ENCODE results near the gene RNF183.
"Not testable (repeated sequence)": the region's sequence is repeated elsewhere in the genome, so short reads cannot be mapped to it uniquely, and the experiment has no call there.

RNF183 gene

DNA sequence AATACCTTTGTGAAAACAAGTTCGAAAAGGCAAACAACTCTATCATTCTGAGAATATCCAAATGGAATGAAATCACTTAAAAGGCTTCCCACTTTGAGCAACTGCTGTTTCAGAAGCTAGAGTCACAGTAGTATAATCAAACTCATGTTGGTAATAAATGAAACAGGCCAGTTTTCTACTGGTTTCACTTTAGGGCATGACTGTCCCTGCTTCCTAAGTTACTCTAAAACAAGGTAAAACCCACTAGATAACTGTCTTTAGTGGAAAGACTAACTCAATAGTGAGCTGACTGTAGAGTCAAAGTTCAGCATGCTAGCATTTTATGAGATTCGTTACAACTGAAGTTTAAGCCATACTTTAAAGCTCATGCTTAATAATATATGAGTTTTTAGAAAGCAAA, 33.8 kb downstream of the RNF183 start:
- Mint-ChIP-seq H3K4me1 (ENCODE audit: low read depth) (peaks cover 13% of the 10 kb centered on the region), H3K36me3 (ENCODE audit: low read depth) (peaks cover 41% of the 10 kb centered on the region), H3K27ac (peak overlapping the region; percentile 43), H3K27me3 (no peaks in the 10 kb centered on the region), H3K4me3 (no peak overlapping the region), H3K9me3 (no peaks in the 10 kb centered on the region)

- Mint-ChIP-seq H3K4me1 (ENCODE audit: low read depth) (peaks cover 7% of the 10 kb centered on the region), H3K27ac (peak overlapping the region; percentile 28), H3K36me3 (ENCODE audit: low read depth) (peaks cover 38% of the 10 kb centered on the region), H3K27me3 (no peaks in the 10 kb centered on the region), H3K4me3 (no peak overlapping the region), H3K9me3 (no peaks in the 10 kb centered on the region)
Measured at GRCh38 chr9:113267911-113268566, 35.1 kb downstream of the RNF183 start.

- no peaks in the 10 kb centered on the region for H3K27me3 Mint-ChIP-seq
- peaks cover 42% of the 10 kb centered on the region for H3K36me3 Mint-ChIP-seq (ENCODE audit: low read depth)
- no peak overlapping the region for H3K4me3 Mint-ChIP-seq
- no peak overlapping the region for H3K27ac Mint-ChIP-seq
- H3K4me1 Mint-ChIP-seq (ENCODE audit: low read depth), result peaks cover 7% of the 10 kb centered on the region
- H3K9me3 Mint-ChIP-seq, result no peaks in the 10 kb centered on the region
Measured at GRCh38 chr9:113266174-113266573, 37.0 kb downstream of the RNF183 start.

DNA sequence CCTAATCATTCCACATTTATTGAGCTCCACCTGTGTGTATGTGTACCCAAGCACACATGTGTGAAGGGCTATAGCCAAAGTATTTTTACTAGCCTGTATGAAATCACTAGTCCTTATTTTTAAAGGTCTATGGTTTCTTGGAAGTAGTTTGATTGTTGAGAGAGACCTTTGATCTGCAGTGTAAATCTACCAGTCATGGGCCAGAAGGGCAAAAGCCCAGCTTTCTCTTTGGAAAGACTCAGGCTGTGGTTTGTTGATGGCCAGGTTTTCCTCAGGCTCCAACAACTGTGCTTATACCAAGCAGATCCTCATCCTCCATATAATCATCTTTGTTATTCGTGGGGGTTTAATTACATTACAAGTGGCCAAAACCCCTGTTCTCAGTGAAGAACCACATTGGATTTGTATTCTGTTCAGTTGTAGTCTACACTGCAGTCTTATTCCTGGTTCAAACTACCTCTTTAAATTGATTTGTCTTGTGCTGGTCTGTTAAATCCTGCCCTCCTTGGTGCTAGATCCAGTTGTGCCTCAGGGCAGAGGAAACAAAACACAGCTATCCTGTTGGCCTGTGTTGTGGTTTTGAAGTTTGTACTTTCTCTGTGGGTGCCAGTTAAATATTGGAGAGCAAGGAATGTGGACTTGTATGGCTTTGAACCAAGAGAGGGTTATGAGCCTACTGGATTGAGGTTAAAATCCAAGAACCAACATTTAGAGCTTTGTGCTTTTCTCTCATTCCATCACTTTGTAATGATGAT, 41.1 kb downstream of the RNF183 start:
- no peaks in the 10 kb centered on the region for H3K4me1 Mint-ChIP-seq (ENCODE audit: low read depth)
- H3K4me3 Mint-ChIP-seq, result no peak overlapping the region
- H3K27ac Mint-ChIP-seq, result no peak overlapping the region
- no peaks in the 10 kb centered on the region for H3K9me3 Mint-ChIP-seq
- no peaks in the 10 kb centered on the region for H3K27me3 Mint-ChIP-seq
- H3K36me3 Mint-ChIP-seq (ENCODE audit: low read depth), result peaks cover 51% of the 10 kb centered on the region

DNA sequence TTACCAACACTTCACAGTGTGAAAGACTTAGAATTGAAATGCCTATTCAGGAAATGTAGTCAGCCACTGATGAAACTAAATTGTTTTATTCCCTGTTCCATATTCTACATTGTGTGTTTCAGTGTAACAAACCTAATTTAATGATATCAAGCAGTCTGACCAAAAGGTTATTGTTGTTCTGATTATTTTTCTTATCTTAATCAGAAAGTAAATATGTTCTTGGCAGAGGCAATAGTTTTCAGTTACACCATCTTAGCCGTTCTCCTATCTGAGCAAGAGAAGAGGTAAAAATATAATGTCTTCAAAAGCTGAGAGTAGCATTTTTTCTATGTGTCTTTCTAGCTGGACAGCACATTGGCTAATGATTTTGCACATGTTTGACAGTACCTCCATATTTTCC, 44.9 kb downstream of the RNF183 start:
- Mint-ChIP-seq H3K36me3 (ENCODE audit: low read depth) (peaks cover 43% of the 10 kb centered on the region), H3K4me1 (ENCODE audit: low read depth) (no peaks in the 10 kb centered on the region), H3K27me3 (no peaks in the 10 kb centered on the region), H3K27ac (no peak overlapping the region), H3K9me3 (no peaks in the 10 kb centered on the region), H3K4me3 (no peak overlapping the region)

DNA sequence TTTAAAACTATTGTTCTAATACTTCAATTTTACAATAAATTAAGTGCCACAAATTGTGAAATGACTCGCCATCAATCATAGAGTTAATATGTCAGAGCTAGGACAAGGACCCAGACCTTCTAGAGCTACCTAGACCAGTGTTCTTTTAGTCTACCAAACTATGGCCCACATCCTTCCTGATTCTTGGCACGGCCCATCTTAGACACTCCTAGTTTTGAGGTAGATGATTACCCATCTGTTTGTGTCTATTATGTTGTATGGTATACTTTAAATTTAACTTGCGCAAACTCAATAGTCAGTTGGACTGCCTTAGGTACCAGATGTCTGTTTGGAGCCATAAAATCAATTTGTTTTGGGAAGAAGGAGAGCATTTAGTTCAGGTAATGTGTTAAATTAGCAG, 45.3 kb downstream of the RNF183 start:
- no peaks in the 10 kb centered on the region for H3K9me3 Mint-ChIP-seq
- H3K4me3 Mint-ChIP-seq, result no peak overlapping the region
- H3K27me3 Mint-ChIP-seq, result no peaks in the 10 kb centered on the region
- no peak overlapping the region for H3K27ac Mint-ChIP-seq
- H3K36me3 Mint-ChIP-seq (ENCODE audit: low read depth), result peaks cover 43% of the 10 kb centered on the region
- H3K4me1 Mint-ChIP-seq (ENCODE audit: low read depth), result no peaks in the 10 kb centered on the region

DNA sequence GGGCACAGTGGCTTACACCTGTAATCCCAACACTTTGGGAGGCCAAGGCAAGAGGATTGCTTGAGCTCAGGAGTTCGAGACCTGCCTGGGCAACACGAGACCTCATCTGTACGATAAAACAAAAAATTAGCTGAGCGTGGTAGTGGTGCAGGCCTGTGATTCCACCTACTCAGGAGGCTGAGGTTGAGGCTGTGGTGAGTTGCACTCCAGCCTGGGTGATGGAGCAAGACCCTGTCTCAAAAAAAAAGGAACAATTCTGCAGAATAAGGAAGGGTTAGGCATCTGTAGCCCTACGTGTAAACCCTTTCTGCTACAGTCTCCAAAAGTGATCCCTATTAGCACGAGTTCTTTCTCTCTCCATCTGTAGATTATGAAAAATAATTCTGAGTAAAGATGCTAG, 47.7 kb downstream of the RNF183 start:
- Mint-ChIP-seq H3K27ac (no peak overlapping the region), H3K4me1 (ENCODE audit: low read depth) (no peaks in the 10 kb centered on the region), H3K9me3 (peaks cover 3% of the 10 kb centered on the region), H3K36me3 (ENCODE audit: low read depth) (peaks cover 28% of the 10 kb centered on the region), H3K4me3 (no peak overlapping the region), H3K27me3 (no peaks in the 10 kb centered on the region)

GRCh38 chr9:113254991-113255390, 48.2 kb downstream of the RNF183 start:
- Mint-ChIP-seq H3K27me3 (no peaks in the 10 kb centered on the region), H3K36me3 (ENCODE audit: low read depth) (peaks cover 23% of the 10 kb centered on the region), H3K4me1 (ENCODE audit: low read depth) (no peaks in the 10 kb centered on the region), H3K27ac (no peak overlapping the region), H3K9me3 (peaks cover 3% of the 10 kb centered on the region), H3K4me3 (no peak overlapping the region)

DNA sequence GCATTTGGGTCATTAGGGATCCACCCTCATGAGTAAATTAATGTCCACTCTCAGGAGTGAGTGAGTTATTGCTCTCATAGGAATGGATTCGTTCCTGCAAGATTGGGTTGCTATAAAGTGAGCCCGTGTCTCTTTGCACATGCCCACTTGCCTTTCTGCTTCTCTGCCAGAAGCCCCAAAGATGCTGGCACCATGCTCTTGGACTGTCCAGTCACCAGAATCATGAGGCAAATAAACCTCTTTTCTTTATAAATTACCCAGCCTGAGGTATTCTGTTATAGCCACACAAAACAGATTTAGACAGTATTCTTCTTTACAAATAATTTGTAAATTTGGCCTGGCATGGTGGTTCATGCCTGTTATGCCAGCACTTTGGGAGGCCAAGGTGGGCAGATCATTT, 52.4 kb downstream of the RNF183 start:
- Mint-ChIP-seq H3K27ac (no peak overlapping the region), H3K9me3 (peaks cover 3% of the 10 kb centered on the region), H3K27me3 (no peaks in the 10 kb centered on the region), H3K4me1 (ENCODE audit: low read depth) (no peaks in the 10 kb centered on the region), H3K36me3 (ENCODE audit: low read depth) (peaks cover 10% of the 10 kb centered on the region), H3K4me3 (no peak overlapping the region)

DNA sequence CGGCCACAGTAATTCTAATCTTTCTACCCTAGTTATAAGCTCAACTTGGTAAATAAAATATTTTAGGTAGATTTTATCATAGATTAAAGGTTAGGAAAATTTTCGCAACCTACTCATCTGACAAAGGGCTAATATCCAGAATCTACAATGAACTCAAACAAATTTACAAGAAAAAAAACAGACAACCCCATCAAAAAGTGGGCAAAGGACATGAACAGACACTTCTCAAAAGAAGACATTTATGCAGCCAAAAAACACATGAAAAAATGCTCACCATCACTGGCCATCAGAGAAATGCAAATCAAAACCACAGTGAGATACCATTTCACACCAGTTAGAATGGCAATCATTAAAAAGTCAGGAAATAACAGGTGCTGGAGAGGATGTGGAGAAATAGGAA, 53.5 kb downstream of the RNF183 start:
- not testable (repeated sequence) for H3K4me1 Mint-ChIP-seq (ENCODE audit: low read depth); H3K27ac Mint-ChIP-seq; H3K36me3 Mint-ChIP-seq (ENCODE audit: low read depth); H3K27me3 Mint-ChIP-seq; H3K9me3 Mint-ChIP-seq; H3K4me3 Mint-ChIP-seq

DNA sequence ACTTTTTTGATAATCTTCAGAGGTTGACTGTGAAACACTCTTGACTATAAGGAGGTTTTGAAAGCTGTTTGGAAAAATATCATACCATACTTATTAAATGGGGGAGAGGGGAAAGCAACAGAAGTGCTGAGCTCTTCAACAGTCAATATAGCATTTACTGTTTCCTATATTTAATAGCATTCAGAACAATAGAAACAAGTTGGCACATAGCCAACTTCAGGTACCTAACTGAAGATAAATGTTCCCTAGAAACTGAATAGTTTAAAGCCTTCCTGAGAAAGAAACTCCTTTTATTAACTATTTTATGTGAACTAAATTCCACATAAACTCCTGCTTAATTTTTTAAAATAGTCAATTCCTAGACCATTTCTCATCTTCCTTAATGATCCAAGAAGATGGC, 55.5 kb downstream of the RNF183 start:
- Mint-ChIP-seq H3K4me3 (no peak overlapping the region), H3K36me3 (ENCODE audit: low read depth) (peaks cover 10% of the 10 kb centered on the region), H3K4me1 (ENCODE audit: low read depth) (peaks cover 3% of the 10 kb centered on the region), H3K9me3 (peaks cover 3% of the 10 kb centered on the region), H3K27me3 (no peaks in the 10 kb centered on the region), H3K27ac (no peak overlapping the region)

All from stimulated activated naive CD8-positive, alpha-beta T cell treated with anti-CD3 and anti-CD28 coated beads, Interleukin-15, Interleukin-2, amounts not matched to agents 100 ng/mL and 50 ng/mL, for 24 hours (primary cell).